ENCODE results near the gene SCAF8. TPM values are rescaled to one million over a fixed set of nuclear protein-coding genes. Genes with fewer than 3 reads are reported as not detected.
"Not testable (repeated sequence)": the region's sequence is repeated elsewhere in the genome, so short reads cannot be mapped to it uniquely, and the experiment has no call there.

The SCAF8 gene
- total RNA-seq, 2 donors from 2014 or later, result 25.9 to 29.9 TPM

GRCh38 chr6:154783229-154783628, 50.0 kb downstream of the SCAF8 start:
- Mint-ChIP-seq H3K27ac (no peak overlapping the region), H3K27me3 (no peaks in the 10 kb centered on the region), H3K4me1 (peaks cover 28% of the 10 kb centered on the region), H3K9me3 (no peaks in the 10 kb centered on the region), H3K4me3 (no peak overlapping the region), H3K36me3 (ENCODE audit: low read depth) (peaks cover 77% of the 10 kb centered on the region)
- ATAC-seq (replicated peaks), result no peak

DNA sequence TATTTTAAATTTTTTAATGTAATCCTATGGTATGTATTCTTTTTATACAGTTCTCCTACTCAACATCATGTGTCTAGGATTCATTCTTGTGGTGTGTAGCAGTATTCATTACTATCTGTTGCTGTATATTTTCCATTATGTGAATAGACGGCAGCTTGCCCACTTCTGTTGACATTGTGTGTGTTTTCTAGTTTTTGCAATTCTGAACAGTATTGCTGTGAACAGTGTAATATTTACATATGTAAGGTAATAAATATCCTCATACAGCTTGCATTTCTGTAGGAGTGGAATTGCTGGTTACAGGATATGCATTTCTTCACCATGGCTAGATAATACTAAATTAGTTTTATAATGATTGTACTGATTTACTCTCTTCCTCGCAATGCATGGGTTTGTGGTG, 51.9 kb downstream of the SCAF8 start:
- Mint-ChIP-seq H3K27me3 (no peaks in the 10 kb centered on the region), H3K36me3 (ENCODE audit: low read depth) (peaks cover 75% of the 10 kb centered on the region), H3K27ac (no peak overlapping the region), H3K4me3 (no peak overlapping the region), H3K9me3 (no peaks in the 10 kb centered on the region), H3K4me1 (peaks cover 32% of the 10 kb centered on the region)
- no peak for ATAC-seq (replicated peaks)

DNA sequence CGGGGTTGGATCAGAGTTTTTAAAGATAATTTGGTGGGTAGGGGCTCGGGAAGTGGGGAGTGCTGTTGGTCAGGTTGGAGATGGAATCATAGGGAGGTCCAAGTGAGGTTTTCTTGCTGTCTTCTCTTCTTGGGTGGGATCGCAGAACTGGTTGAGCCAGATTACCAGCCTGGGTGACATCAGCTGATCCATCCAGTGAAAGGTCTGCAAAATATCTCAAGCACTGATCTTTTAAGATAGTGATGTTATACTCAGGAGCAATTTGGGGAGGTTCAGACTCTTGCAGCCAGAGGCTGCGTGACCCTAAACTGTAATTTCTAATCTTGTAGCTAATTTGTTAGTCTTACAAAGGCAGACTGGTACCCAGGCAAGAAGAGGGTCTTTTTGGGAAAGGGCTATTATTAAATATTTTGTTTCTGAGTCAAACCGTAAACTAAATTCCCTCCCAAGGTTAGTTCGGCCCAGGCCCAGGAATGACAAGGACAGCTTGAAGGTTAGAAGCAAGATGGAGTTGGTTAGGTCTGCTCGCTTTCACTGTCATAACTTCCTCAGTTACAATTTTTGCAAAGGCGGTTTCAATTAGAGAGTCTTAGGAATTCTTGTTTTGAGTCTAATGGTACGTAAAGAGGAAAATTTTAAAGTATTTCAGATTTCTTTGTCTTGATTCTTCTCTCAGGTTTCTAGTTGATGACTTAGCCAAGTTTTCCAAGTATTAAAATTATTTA, 53.1 kb downstream of the SCAF8 start:
- Mint-ChIP-seq H3K36me3 (ENCODE audit: low read depth) (peaks cover 72% of the 10 kb centered on the region), H3K4me1 (peaks cover 29% of the 10 kb centered on the region), H3K4me3 (no peak overlapping the region), H3K27me3 (no peaks in the 10 kb centered on the region), H3K27ac (peak overlapping the region; percentile 75), H3K9me3 (no peaks in the 10 kb centered on the region)
- ATAC-seq (replicated peaks), result no peak

DNA sequence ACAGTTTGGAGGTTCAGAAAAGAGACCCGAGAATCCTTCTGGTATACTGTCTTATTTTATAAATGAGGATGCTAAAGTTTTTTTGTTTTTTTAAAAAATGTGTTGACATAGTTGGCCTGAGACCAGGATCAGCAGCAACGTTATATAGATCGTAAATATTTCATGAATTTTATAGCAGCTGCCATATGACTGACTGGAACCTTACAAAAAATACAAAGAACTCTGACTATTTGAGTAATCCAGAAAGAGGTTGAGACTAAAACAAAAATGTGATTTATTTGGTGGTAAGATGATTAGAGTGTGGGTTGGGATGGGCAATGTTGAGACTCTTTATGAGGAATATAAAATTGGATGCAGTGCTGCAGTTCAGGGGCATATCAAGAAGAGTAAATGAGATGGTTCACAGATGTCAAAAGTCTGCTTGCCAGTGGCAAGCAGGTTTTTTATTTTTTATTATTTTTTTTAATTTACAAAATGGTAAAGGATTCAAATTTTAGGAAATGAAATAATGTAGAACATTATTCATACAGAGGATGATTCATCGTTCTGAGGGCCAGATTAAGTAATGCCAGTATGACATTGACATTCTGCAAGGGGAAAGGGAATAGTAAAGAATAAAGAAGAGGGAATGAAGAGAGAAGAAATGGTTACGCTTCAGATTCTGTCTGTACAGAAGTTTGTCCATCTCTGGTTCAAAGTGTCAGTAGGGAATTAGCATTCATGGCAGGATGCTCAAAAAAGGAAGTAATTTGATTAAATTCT, 58.5 kb downstream of the SCAF8 start:
- H3K4me1 Mint-ChIP-seq, result peaks cover 18% of the 10 kb centered on the region
- peak overlapping the region; percentile 6 for H3K27ac Mint-ChIP-seq
- no peaks in the 10 kb centered on the region for H3K9me3 Mint-ChIP-seq
- peaks cover 86% of the 10 kb centered on the region for H3K36me3 Mint-ChIP-seq (ENCODE audit: low read depth)
- no peak overlapping the region for H3K4me3 Mint-ChIP-seq
- no peak for ATAC-seq (replicated peaks)
- no peaks in the 10 kb centered on the region for H3K27me3 Mint-ChIP-seq

DNA sequence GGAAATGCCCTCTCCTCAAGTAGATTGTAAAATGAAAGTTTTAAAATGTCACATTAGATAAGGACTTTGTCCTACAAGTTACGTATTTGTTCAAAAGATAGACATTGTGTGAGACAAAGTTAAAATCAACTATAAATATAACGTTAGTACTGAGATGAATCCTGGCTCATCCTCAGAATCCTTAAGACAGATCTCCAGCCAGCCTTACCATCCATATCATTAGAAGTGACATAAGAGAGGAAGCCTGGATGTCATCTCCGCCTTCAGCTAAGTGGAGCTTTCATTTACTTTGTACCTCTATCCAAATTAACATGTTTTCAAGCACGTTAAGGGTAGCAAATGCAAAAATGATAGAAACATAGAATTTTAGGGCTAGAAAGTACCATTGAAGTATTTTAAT, 59.1 kb downstream of the SCAF8 start:
- Mint-ChIP-seq H3K27ac (peak overlapping the region; percentile 6), H3K27me3 (no peaks in the 10 kb centered on the region), H3K36me3 (ENCODE audit: low read depth) (peaks cover 86% of the 10 kb centered on the region), H3K4me3 (no peak overlapping the region), H3K9me3 (no peaks in the 10 kb centered on the region), H3K4me1 (peaks cover 12% of the 10 kb centered on the region)
- no peak for ATAC-seq (replicated peaks)

GRCh38 chr6:154792761-154793160, 59.5 kb downstream of the SCAF8 start:
- Mint-ChIP-seq H3K4me1 (peaks cover 12% of the 10 kb centered on the region), H3K36me3 (ENCODE audit: low read depth) (peaks cover 86% of the 10 kb centered on the region), H3K4me3 (no peak overlapping the region), H3K9me3 (no peaks in the 10 kb centered on the region), H3K27ac (no peak overlapping the region), H3K27me3 (no peaks in the 10 kb centered on the region)
- ATAC-seq (replicated peaks), result no peak

GRCh38 chr6:154796484-154796883, 63.3 kb downstream of the SCAF8 start:
- ATAC-seq (replicated peaks), result no peak
- Mint-ChIP-seq H3K36me3 (ENCODE audit: low read depth) (peaks cover 87% of the 10 kb centered on the region), H3K4me3 (no peak overlapping the region), H3K27ac (no peak overlapping the region), H3K9me3 (no peaks in the 10 kb centered on the region), H3K27me3 (no peaks in the 10 kb centered on the region), H3K4me1 (peaks cover 18% of the 10 kb centered on the region)

GRCh38 chr6:154797857-154798256, 64.6 kb downstream of the SCAF8 start:
- Mint-ChIP-seq H3K27me3 (no peaks in the 10 kb centered on the region), H3K4me1 (peaks cover 12% of the 10 kb centered on the region), H3K36me3 (ENCODE audit: low read depth) (peaks cover 82% of the 10 kb centered on the region), H3K4me3 (no peak overlapping the region), H3K9me3 (no peaks in the 10 kb centered on the region), H3K27ac (no peak overlapping the region)
- ATAC-seq (replicated peaks), result no peak

- no peaks in the 10 kb centered on the region for H3K27me3 Mint-ChIP-seq
- peak; percentile 28 for ATAC-seq (replicated peaks)
Observed at GRCh38 chr6:154800338-154800737, 67.1 kb downstream of the SCAF8 start.

DNA sequence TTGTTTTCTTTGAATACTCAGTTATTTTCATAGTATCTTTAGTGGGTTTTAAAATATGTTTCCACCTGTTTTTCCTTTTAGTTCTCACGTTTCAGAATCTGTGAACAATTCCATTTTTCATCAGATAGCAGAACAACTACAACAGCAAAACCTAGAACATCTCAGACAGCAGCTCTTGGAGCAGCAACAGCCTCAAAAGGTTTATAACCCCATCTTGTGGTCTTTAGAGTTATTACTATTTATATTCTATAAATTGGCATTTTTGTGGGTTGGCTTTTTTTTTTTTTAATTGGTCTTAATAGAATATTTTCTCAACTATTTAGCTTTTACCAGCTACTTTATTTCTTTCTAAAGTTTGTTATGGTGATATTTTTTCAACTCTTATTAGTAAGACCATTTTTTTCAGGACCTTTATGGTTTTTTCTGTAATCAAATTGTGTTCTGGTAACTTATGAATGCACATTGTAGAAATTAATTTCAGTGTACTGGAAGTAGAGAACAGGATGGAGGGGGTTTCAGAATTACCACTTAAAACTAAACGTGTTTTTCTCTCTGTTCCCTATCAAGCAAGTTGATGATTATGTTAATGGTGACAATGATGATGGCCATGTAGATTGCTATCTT, 72.2 kb downstream of the SCAF8 start:
- Mint-ChIP-seq H3K4me3 (no peak overlapping the region), H3K36me3 (ENCODE audit: low read depth) (peaks cover 90% of the 10 kb centered on the region), H3K4me1 (peaks cover 2% of the 10 kb centered on the region), H3K27me3 (no peaks in the 10 kb centered on the region), H3K27ac (no peak overlapping the region), H3K9me3 (no peaks in the 10 kb centered on the region)
- ATAC-seq (replicated peaks), result peak; percentile 42

More at GRCh38 chr6:154800338-154800737, 67.1 kb downstream of the SCAF8 start:
- peaks cover 85% of the 10 kb centered on the region for H3K36me3 Mint-ChIP-seq (ENCODE audit: low read depth)
- peaks cover 12% of the 10 kb centered on the region for H3K4me1 Mint-ChIP-seq
- H3K4me3 Mint-ChIP-seq, result no peak overlapping the region
- H3K9me3 Mint-ChIP-seq, result no peaks in the 10 kb centered on the region
- peak overlapping the region; percentile 39 for H3K27ac Mint-ChIP-seq

GRCh38 chr6:154806804-154807203, 73.6 kb downstream of the SCAF8 start:
- H3K27ac Mint-ChIP-seq, result peak overlapping the region; percentile 6

DNA sequence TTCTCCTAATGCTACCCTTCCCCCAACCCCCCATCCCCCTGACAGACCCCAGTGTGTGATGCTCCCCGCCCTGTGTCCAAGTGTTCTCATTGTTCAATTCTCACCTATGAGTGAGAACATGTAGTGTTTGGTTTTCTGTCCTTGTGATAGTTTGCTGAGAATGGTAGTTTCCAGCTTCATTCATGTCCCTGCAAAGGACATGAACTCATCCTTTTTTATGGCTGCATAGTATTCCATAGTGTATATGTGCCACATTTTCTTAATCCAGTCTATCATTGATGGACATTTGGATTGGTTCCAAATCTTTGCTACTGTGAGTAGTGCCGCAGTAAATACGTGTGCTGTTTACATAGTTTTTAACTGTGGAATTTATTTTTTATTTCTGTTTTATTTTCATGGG, 78.4 kb downstream of the SCAF8 start:
- ATAC-seq (replicated peaks); H3K4me1 Mint-ChIP-seq; H3K27me3 Mint-ChIP-seq; H3K27ac Mint-ChIP-seq; H3K9me3 Mint-ChIP-seq; H3K4me3 Mint-ChIP-seq: not testable (repeated sequence)
- H3K36me3 Mint-ChIP-seq (ENCODE audit: low read depth), result peaks cover 100% of the 10 kb centered on the region

More at GRCh38 chr6:154806804-154807203, 73.6 kb downstream of the SCAF8 start:
- Mint-ChIP-seq H3K27me3 (no peaks in the 10 kb centered on the region), H3K4me3 (no peak overlapping the region), H3K36me3 (ENCODE audit: low read depth) (peaks cover 90% of the 10 kb centered on the region), H3K4me1 (no peaks in the 10 kb centered on the region), H3K9me3 (no peaks in the 10 kb centered on the region)
- ATAC-seq (replicated peaks), result no peak

DNA sequence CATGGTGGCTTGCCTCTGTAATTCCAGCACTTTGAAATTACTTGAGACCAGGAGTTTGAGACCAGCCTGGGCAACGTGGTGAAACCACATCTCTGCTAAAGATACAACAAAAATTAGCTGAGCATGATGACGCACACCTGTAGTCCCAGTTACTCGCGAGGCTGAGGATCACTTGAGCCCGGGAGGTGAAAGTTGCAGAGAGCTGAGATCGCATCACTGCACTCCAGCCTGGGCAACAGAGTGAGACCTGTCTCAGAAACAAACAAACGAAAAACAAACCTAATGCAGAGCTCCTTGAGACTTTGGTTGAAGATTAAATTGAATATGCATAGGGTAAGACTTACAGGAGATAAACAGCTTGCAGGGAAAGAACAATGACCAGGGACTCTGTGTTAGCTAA, 80.8 kb downstream of the SCAF8 start:
- peaks cover 100% of the 10 kb centered on the region for H3K36me3 Mint-ChIP-seq (ENCODE audit: low read depth)
- H3K4me3 Mint-ChIP-seq, result no peak overlapping the region
- H3K4me1 Mint-ChIP-seq, result no peaks in the 10 kb centered on the region
- H3K27ac Mint-ChIP-seq, result no peak overlapping the region
- no peak for ATAC-seq (replicated peaks)
- H3K9me3 Mint-ChIP-seq, result no peaks in the 10 kb centered on the region
- H3K27me3 Mint-ChIP-seq, result no peaks in the 10 kb centered on the region

DNA sequence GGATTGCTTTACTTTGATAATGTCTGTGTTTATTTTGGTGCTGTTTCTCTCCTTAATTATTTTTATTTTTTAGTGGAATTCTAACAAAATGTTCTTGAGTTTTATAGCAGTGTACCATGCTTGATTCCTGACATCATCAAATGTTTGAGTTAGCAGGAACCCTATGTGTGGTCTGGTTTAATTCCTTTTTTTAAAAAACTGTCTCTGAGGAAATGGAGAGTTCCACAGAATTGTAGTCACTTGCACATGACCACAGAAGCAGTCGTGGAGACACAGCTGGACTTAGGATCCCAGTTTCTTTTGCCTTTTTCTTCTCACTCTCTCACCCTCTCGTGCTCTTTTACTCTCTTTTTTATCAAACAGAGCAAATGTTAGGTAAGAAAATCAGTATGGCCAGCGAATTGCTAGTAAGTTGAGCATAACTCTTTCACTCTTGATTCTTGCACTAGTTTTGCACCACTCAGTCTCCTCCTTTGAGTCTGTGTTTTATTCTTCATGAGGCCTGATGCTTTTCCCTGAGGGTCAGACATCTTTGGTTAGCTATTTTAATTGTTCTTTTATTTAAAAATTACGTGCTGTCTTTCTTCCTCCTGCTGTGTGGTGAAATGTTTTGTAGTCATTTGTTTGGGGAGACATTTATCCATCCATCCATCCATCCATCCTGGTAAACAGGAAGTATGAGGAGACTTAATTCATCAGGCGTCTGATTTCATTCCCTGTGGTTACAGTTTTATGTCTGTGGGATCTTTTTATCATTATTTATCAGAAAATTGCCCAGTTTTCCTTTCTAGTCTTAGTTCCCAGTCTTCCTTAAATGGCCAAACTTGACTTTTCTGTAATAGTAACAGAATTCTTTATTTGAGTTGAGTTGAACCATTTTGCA, 83.0 kb downstream of the SCAF8 start:
- Mint-ChIP-seq H3K36me3 (ENCODE audit: low read depth) (peaks cover 100% of the 10 kb centered on the region), H3K27ac (peak overlapping the region; percentile 15), H3K9me3 (no peaks in the 10 kb centered on the region), H3K4me1 (no peaks in the 10 kb centered on the region), H3K27me3 (no peaks in the 10 kb centered on the region), H3K4me3 (no peak overlapping the region)
- no peak for ATAC-seq (replicated peaks)
